HCT116 (cell line): Measurements from ENCODE around the gene USP46. TPM values are rescaled to one million over a fixed set of nuclear protein-coding genes. Genes with fewer than 3 reads are reported as not detected.

Source experiments
- ATAC-seq: fragments of 200-7000 bp; cut with Tn5 transposase; 2 replicates; pipeline ENCODE4 v1.9.1; 2020; ENCODE audit warnings: mild to moderate bottlenecking, moderate library complexity
- BruUV-seq: library from RNA; stranded (reverse); fragments of 400-500 nt; replicated peaks from 2 replicates; lab custom pipeline; 2021; lab: Mats Ljungman, UMichigan
- CTCF ChIA-PET: fragments of 300-600 bp; sonication (Branson Sonifier 250); formaldehyde crosslinking; loops from one replicate; lab custom pipeline; 2021; ENCODE audit warnings: antibody characterized with exemption; lab: Charles Lee
- POLR2A ChIA-PET: fragments of 300-600, 350-600 bp; sonication (Branson Sonifier 250); formaldehyde crosslinking; loops from one replicate; lab custom pipeline; 2021; ENCODE audit warnings: antibody characterized with exemption; lab: Charles Lee
- RAD21 ChIA-PET, 2 experiments: fragments of 300-600 bp; sonication (Branson Sonifier 250); formaldehyde crosslinking; loops; one replicate each; lab custom pipeline; 2023; ENCODE audit warnings: low total read pairs in 2 of 2; ENCODE audit not compliant: uncharacterized antibody in 2 of 2, unreplicated experiment in 2 of 2, low non-redundant PET in 1 of 2; lab: Charles Lee
- DNase-seq: peaks from one replicate; pipeline ENCODE4 v3.0.0-alpha.2; 2010; ENCODE audit warnings: low read depth, low spot score
- H2AFZ ChIP-seq: fragments of 200-600 bp; shearing (Covaris generic), sonication (generic); 2 replicates; pipeline ENCODE4 v1.6.1; 2017; ENCODE audit warnings: low read depth, mixed run types, mixed read lengths, antibody characterized with exemption, low read length; ENCODE audit not compliant: poor library complexity, severe bottlenecking
- H3K27ac ChIP-seq: 2 replicates; pipeline ENCODE4 v1.5.1; 2012; ENCODE audit warnings: low read depth, low read length
- H3K27me3 ChIP-seq: fragments of 200-600 bp; sonication (generic); 2 replicates; pipeline ENCODE4 v1.6.1; 2016; ENCODE audit warnings: mixed run types, low read length, mixed read lengths; ENCODE audit not compliant: insufficient read depth
- H3K36me3 ChIP-seq, 2 experiments: fragments of 200-500 bp in 1 of 2; fragments of 200-600 bp in 1 of 2; sonication (Bioruptor generic) in 1 of 2; sonication (generic) in 1 of 2; 2 replicates each; pipeline versions ENCODE4 v1.5.1 to v1.6.1; 2014 to 2016; ENCODE audit warnings: low read length in 2 of 2, inconsistent platforms in 1 of 2, mixed read lengths in 1 of 2, mixed run types in 1 of 2; ENCODE audit not compliant: insufficient read depth in 2 of 2, control insufficient read depth in 1 of 2
- H3K4me1 ChIP-seq, 2 experiments: fragments of 200-600 bp in 1 of 2; sonication (generic) in 1 of 2; 2 replicates each; pipeline versions ENCODE4 v1.5.1 to v1.6.1; 2012 to 2017; ENCODE audit warnings: low read length in 2 of 2, inconsistent platforms in 1 of 2, mild to moderate bottlenecking in 1 of 2, mixed read lengths in 1 of 2, mixed run types in 1 of 2, moderate library complexity in 1 of 2; ENCODE audit not compliant: insufficient read depth in 2 of 2, control insufficient read depth in 1 of 2
- H3K4me2 ChIP-seq: fragments of 200-600 bp; sonication (generic); 2 replicates; pipeline ENCODE4 v1.6.1; 2017; ENCODE audit warnings: mixed run types, low read length, mixed read lengths
- H3K4me3 ChIP-seq, 2 experiments: fragments of 200-600 bp in 1 of 2; sonication (generic) in 1 of 2; replicated peaks in 1 of 2; 2 replicates each; pipeline ENCODE4 v1.5.1; 2011 to 2016; ENCODE audit warnings: low read length in 2 of 2, control low read depth in 1 of 2, low read depth in 1 of 2, mild to moderate bottlenecking in 1 of 2, mixed read lengths in 1 of 2, mixed run types in 1 of 2
- H3K79me2 ChIP-seq: fragments of 200-600 bp; sonication (generic); 2 replicates; pipeline ENCODE4 v1.6.1; 2017; ENCODE audit warnings: mild to moderate bottlenecking, mixed run types, low read length, moderate library complexity, mixed read lengths; ENCODE audit not compliant: insufficient read depth
- H3K9ac ChIP-seq: fragments of 200-600 bp; sonication (generic); 2 replicates; pipeline ENCODE4 v1.6.1; 2016; ENCODE audit warnings: low read length, mixed read lengths
- H3K9me2 ChIP-seq: fragments of 200-600 bp; sonication (generic), shearing (Covaris generic); 2 replicates; pipeline ENCODE4 v1.6.1; 2017; ENCODE audit warnings: mixed run types, mild to moderate bottlenecking, moderate library complexity; ENCODE audit not compliant: insufficient read depth
- H3K9me3 ChIP-seq, 2 experiments: fragments of 200-500 bp in 1 of 2; fragments of 200-600 bp in 1 of 2; sonication (Bioruptor generic) in 1 of 2; sonication (generic) in 1 of 2; 2 replicates each; pipeline ENCODE4 v1.6.1; 2014 to 2017; ENCODE audit warnings: low read length in 2 of 2, mixed read lengths in 2 of 2, inconsistent platforms in 1 of 2, low read depth in 1 of 2, mild to moderate bottlenecking in 1 of 2, mixed run types in 1 of 2, moderate library complexity in 1 of 2; ENCODE audit not compliant: control insufficient read depth in 1 of 2, insufficient read depth in 1 of 2
- H4K20me1 ChIP-seq: fragments of 200-600 bp; sonication (generic), shearing (Covaris generic); 2 replicates; pipeline ENCODE4 v1.6.1; 2017; ENCODE audit warnings: mixed run types, mild to moderate bottlenecking, moderate library complexity; ENCODE audit not compliant: insufficient read depth
- CBX3 ChIP-seq: IDR thresholded peaks from 2 replicates; pipeline ENCODE4 v1.6.1; 2012; ENCODE audit warnings: low read depth
- CEBPB ChIP-seq: IDR thresholded peaks from 2 replicates; pipeline ENCODE4 v1.6.1; 2012; ENCODE audit warnings: low read depth
- EGR1 ChIP-seq: IDR thresholded peaks from 2 replicates; pipeline ENCODE4 v1.6.1; 2012; ENCODE audit warnings: low read depth
- ELF1 ChIP-seq: IDR thresholded peaks from 2 replicates; pipeline ENCODE4 v1.6.1; 2012; ENCODE audit warnings: low read depth, borderline replicate concordance
- EZH2 ChIP-seq: fragments of 200-600 bp; sonication (generic); IDR thresholded peaks from 2 replicates; pipeline ENCODE4 v1.6.1; 2017; ENCODE audit warnings: antibody characterized with exemption, mixed run types
- EZH2phosphoT487 ChIP-seq: fragments of 200-600 bp; IDR thresholded peaks from 2 replicates; pipeline ENCODE4 v1.6.1; 2018; ENCODE audit warnings: antibody characterized with exemption, borderline replicate concordance
- FOSL1 ChIP-seq: IDR thresholded peaks from 2 replicates; pipeline ENCODE4 v1.6.1; 2012; ENCODE audit warnings: low read depth
- JUND ChIP-seq: IDR thresholded peaks from 2 replicates; pipeline ENCODE4 v1.6.1; 2012
- MAX ChIP-seq: IDR thresholded peaks from 2 replicates; pipeline ENCODE4 v1.6.1; 2012
- POLR2A ChIP-seq: IDR thresholded peaks from 2 replicates; pipeline ENCODE4 v1.7.0; 2011; ENCODE audit warnings: borderline replicate concordance; ENCODE audit not compliant: insufficient read depth, insufficient read length; ENCODE audit errors: extremely low read depth
- POLR2AphosphoS5 ChIP-seq: IDR thresholded peaks from 2 replicates; pipeline ENCODE4 v1.6.1; 2011; ENCODE audit warnings: mild to moderate bottlenecking, low read depth, low read length, moderate library complexity
- RAD21 ChIP-seq: IDR thresholded peaks from 2 replicates; pipeline ENCODE4 v1.6.1; 2012; ENCODE audit warnings: low read depth, mild to moderate bottlenecking
- SIN3A ChIP-seq: IDR thresholded peaks from 2 replicates; pipeline ENCODE4 v1.6.1; 2012; ENCODE audit warnings: low read depth
- SP1 ChIP-seq: IDR thresholded peaks from 2 replicates; pipeline ENCODE4 v1.6.1; 2012; ENCODE audit warnings: low read depth
- SRF ChIP-seq: IDR thresholded peaks from 2 replicates; pipeline ENCODE4 v1.6.1; 2012; ENCODE audit warnings: low read depth
- TCF7L2 ChIP-seq: IDR thresholded peaks from 2 replicates; pipeline ENCODE4 v1.7.0; 2011; ENCODE audit warnings: borderline replicate concordance, inconsistent platforms; ENCODE audit not compliant: insufficient read depth, insufficient read length; ENCODE audit errors: extremely low read depth
- YY1 ChIP-seq: IDR thresholded peaks from 2 replicates; pipeline ENCODE4 v1.6.1; 2011; ENCODE audit warnings: low read length, low read depth, moderate library complexity, mild to moderate bottlenecking; ENCODE audit not compliant: insufficient replicate concordance; ENCODE audit errors: extremely low read depth
- ZFX ChIP-seq: fragments of 450-650 bp; IDR thresholded peaks from 2 replicates; pipeline ENCODE4 v1.6.1; 2017
- ZNF274 ChIP-seq: fragments of 200-500 bp; sonication (Bioruptor generic); IDR thresholded peaks from 2 replicates; pipeline ENCODE4 v1.6.1; 2014; ENCODE audit warnings: mild to moderate bottlenecking, low read depth, low read length, inconsistent platforms
- intact Hi-C: fragments of 100-400 bp; cut with micrococcal nuclease; formaldehyde crosslinking; loops from 2 replicates; pipeline ENCODE4 v1.10.0; 2022
- total RNA-seq: library from RNA; stranded (reverse); gene quantifications from one replicate; pipeline ENCODE4 v1.2.1, GENCODE V29; 2021; ENCODE audit not compliant: unreplicated experiment
- TF ChIP-seq, protein P1 (sequence below): IDR thresholded peaks from 2 replicates; pipeline ENCODE4 v1.6.1; 2012; ENCODE audit warnings: low read depth

USP46 gene
- total RNA-seq, 1 experiment from 2014 or later = 36.6 TPM

GRCh38 chr4:52606726-52607125 is 52.4 kb downstream of the USP46 start:
- H3K9me3 ChIP-seq = no peaks in the 10 kb centered on the region
- BruUV-seq = no TSS peak
- ChIA-PET CTCF (no interaction called here), RAD21 (no interaction called here)
- H3K9me2 ChIP-seq = no peaks in the 10 kb centered on the region
- H3K79me2 ChIP-seq = no peaks in the 10 kb centered on the region
- no peak for ATAC-seq
- H3K27me3 ChIP-seq = no peaks in the 10 kb centered on the region
- H2AFZ ChIP-seq = no peak overlapping the region
- no peak overlapping the region for H3K27ac ChIP-seq
- intact Hi-C loops = no loop called here
- H3K4me3 ChIP-seq = no peak overlapping the region
- no peaks in the 10 kb centered on the region for H3K4me1 ChIP-seq
- TF ChIP-seq SRF (no peak), FOSL1 (no peak), ZFX (no peak)
- TF ChIP-seq, all 23 proteins: peak for 0
- POLR2A ChIA-PET = no interaction called here
- H3K4me2 ChIP-seq = no peak overlapping the region
- H3K9ac ChIP-seq = no peak overlapping the region
- no peaks in the 10 kb centered on the region for H4K20me1 ChIP-seq
- no peak for DNase-seq
- peaks cover 6 to 14% of the 10 kb centered on the region in 2 experiments; a peak in 2 of 4 replicates for H3K36me3 ChIP-seq

GRCh38 chr4:52606040-52606439 is 53.1 kb downstream of the USP46 start:
- TF ChIP-seq SIN3A = no peak
- no peak for TF ChIP-seq POLR2AphosphoS5
- no peak for TF ChIP-seq ZNF274
- TF ChIP-seq EZH2phosphoT487 = no peak
- TF ChIP-seq EGR1 = no peak
- no peak for TF ChIP-seq FOSL1
- TF ChIP-seq ZFX = no peak
- no peak for TF ChIP-seq CEBPB
- no peak for TF ChIP-seq JUND
- no peak for TF ChIP-seq CBX3
- TF ChIP-seq TCF7L2 = no peak
- TF ChIP-seq, protein P1, sequence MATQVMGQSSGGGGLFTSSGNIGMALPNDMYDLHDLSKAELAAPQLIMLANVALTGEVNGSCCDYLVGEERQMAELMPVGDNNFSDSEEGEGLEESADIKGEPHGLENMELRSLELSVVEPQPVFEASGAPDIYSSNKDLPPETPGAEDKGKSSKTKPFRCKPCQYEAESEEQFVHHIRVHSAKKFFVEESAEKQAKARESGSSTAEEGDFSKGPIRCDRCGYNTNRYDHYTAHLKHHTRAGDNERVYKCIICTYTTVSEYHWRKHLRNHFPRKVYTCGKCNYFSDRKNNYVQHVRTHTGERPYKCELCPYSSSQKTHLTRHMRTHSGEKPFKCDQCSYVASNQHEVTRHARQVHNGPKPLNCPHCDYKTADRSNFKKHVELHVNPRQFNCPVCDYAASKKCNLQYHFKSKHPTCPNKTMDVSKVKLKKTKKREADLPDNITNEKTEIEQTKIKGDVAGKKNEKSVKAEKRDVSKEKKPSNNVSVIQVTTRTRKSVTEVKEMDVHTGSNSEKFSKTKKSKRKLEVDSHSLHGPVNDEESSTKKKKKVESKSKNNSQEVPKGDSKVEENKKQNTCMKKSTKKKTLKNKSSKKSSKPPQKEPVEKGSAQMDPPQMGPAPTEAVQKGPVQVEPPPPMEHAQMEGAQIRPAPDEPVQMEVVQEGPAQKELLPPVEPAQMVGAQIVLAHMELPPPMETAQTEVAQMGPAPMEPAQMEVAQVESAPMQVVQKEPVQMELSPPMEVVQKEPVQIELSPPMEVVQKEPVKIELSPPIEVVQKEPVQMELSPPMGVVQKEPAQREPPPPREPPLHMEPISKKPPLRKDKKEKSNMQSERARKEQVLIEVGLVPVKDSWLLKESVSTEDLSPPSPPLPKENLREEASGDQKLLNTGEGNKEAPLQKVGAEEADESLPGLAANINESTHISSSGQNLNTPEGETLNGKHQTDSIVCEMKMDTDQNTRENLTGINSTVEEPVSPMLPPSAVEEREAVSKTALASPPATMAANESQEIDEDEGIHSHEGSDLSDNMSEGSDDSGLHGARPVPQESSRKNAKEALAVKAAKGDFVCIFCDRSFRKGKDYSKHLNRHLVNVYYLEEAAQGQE = no peak
- no peak for TF ChIP-seq POLR2A
- TF ChIP-seq RAD21 = no peak
- no peak for TF ChIP-seq SRF
- TF ChIP-seq ELF1 = no peak
- no peak for TF ChIP-seq EZH2
- no peak for TF ChIP-seq SP1
- no peak for TF ChIP-seq YY1
- TF ChIP-seq MAX = no peak
- no peak overlapping the region for H2AFZ ChIP-seq
- H3K9me2 ChIP-seq = no peaks in the 10 kb centered on the region
- ChIA-PET CTCF (no interaction called here), RAD21 (no interaction called here), POLR2A (no interaction called here)
- no TSS peak for BruUV-seq
- H3K4me3 ChIP-seq = no peak overlapping the region
- DNase-seq = no peak
- H3K4me1 ChIP-seq = no peaks in the 10 kb centered on the region
- H3K79me2 ChIP-seq = no peaks in the 10 kb centered on the region
- no peak overlapping the region for H3K4me2 ChIP-seq
- H4K20me1 ChIP-seq = no peaks in the 10 kb centered on the region
- no peak overlapping the region for H3K9ac ChIP-seq
- no peak for ATAC-seq
- H3K27me3 ChIP-seq = no peaks in the 10 kb centered on the region
- peaks cover 6 to 20% of the 10 kb centered on the region in 2 experiments; a peak in 3 of 4 replicates for H3K36me3 ChIP-seq
- H3K27ac ChIP-seq = no peak overlapping the region
- intact Hi-C loops = no loop called here
- no peaks in the 10 kb centered on the region for H3K9me3 ChIP-seq
